HG03045 (cell line): ENCODE measurements around the gene STON2.
"Not testable (repeated sequence)": the region's sequence is repeated elsewhere in the genome, so short reads cannot be mapped to it uniquely, and the experiment has no call there.

Experiments
- ATAC-seq: cut with Tn5 transposase; IDR thresholded peaks from one replicate; pipeline ENCODE4 v1.9.1; 2021; ENCODE audit warnings: mild to moderate bottlenecking, moderate library complexity; ENCODE audit not compliant: unreplicated experiment

STON2 gene

GRCh38 chr14:81236138-81236537, 164.0 kb downstream of the STON2 start:
- no peak for ATAC-seq

GRCh38 chr14:81235096-81235495, 165.0 kb downstream of the STON2 start:
- peak; percentile 55 for ATAC-seq

GRCh38 chr14:81234278-81234677, 165.8 kb downstream of the STON2 start:
- ATAC-seq = no peak

GRCh38 chr14:81233615-81234014, 166.5 kb downstream of the STON2 start:
- no peak for ATAC-seq

- ATAC-seq = no peak
These were observed 168.6 kb downstream of the STON2 start for GRCh38 chr14:81231540-81231939.

GRCh38 chr14:81224222-81224621, 175.9 kb downstream of the STON2 start:
- ATAC-seq = no peak

- ATAC-seq = not testable (repeated sequence)
These were observed 176.3 kb downstream of the STON2 start for GRCh38 chr14:81223788-81224187.

- no peak for ATAC-seq
These were observed 177.4 kb downstream of the STON2 start for GRCh38 chr14:81222691-81223090.

GRCh38 chr14:81222126-81222525, 178.0 kb downstream of the STON2 start:
- no peak for ATAC-seq

- ATAC-seq = no peak
These were observed 178.5 kb downstream of the STON2 start for GRCh38 chr14:81221579-81222102.

GRCh38 chr14:81220830-81221578, 179.1 kb downstream of the STON2 start, which contains the start of gene GTF2A1:
TSS of gene GTF2A1 (minus strand) at chr14:81220959. CDS start at chr14:81220518, 441 bp downstream.
- ATAC-seq = peak; percentile 73

GRCh38 chr14:81220580-81220829, 179.6 kb downstream of the STON2 start:
- no peak for ATAC-seq

GRCh38 chr14:81219759-81220579, 180.2 kb downstream of the STON2 start:
- ATAC-seq = peak; percentile 8

GRCh38 chr14:81219210-81219758, 180.8 kb downstream of the STON2 start:
- ATAC-seq = peak; percentile 52

- ATAC-seq = no peak
These were observed 188.3 kb downstream of the STON2 start for GRCh38 chr14:81211844-81212243.
